ENCODE measurements around the gene C6orf62. TPM values are rescaled to one million over a fixed set of nuclear protein-coding genes. Genes with fewer than 3 reads are reported as not detected.

C6orf62 gene
- total and polyA plus RNA-seq, 11 donors, result 20.8 to 92.8 (median 40.7) TPM

DNA sequence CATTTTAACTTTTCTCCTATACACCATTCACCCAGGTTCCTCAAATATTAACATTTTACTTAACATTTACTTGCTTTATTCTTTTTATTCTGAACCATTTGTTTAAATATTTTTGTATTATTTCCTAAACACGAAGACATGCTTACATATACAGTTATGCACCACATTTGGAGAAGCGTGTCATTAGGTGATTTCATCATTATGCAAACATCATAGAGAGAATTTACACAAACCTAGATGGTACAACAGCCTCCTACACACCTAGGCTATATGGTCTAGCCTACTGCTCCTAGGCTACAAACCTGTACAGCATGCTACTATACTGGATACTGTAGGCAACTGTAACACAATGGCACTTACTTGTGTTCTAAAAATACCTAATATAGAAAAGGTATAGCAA, 58.8 kb downstream of the C6orf62 start:
- Histone ChIP-seq H3K27me3 (no peaks in the 10 kb centered on the region), H3K4me3 (no peak overlapping the region), H3K9me3 (no peaks in the 10 kb centered on the region), H3K4me1 (peaks cover 0 to 29% (median 6%) of the 10 kb centered on the region in 12 donors), H3K27ac (peak overlapping the region in 1 of 12 donors; percentile 50), H3K36me3 (peaks cover 0 to 64% (median 40%) of the 10 kb centered on the region in 9 donors)
- ATAC-seq (no peak), DNase-seq (no peak)
- TF ChIP-seq, protein P1, sequence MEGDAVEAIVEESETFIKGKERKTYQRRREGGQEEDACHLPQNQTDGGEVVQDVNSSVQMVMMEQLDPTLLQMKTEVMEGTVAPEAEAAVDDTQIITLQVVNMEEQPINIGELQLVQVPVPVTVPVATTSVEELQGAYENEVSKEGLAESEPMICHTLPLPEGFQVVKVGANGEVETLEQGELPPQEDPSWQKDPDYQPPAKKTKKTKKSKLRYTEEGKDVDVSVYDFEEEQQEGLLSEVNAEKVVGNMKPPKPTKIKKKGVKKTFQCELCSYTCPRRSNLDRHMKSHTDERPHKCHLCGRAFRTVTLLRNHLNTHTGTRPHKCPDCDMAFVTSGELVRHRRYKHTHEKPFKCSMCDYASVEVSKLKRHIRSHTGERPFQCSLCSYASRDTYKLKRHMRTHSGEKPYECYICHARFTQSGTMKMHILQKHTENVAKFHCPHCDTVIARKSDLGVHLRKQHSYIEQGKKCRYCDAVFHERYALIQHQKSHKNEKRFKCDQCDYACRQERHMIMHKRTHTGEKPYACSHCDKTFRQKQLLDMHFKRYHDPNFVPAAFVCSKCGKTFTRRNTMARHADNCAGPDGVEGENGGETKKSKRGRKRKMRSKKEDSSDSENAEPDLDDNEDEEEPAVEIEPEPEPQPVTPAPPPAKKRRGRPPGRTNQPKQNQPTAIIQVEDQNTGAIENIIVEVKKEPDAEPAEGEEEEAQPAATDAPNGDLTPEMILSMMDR (IDR thresholded peaks at IDR 0.05), result no peak
- no peak for TF ChIP-seq POLR2A (IDR thresholded peaks at IDR 0.05)
- WGBS, 4 donors, result 94 to 98% (median 97%) methylated on average over 2 of the region's 2 CpGs
- intact Hi-C loops (cut with DNase I), result no loop called here

GRCh38 chr6:24659561-24659960, 59.4 kb downstream of the C6orf62 start:
- Histone ChIP-seq H3K27me3 (no peaks in the 10 kb centered on the region), H3K4me1 (peaks cover 0 to 25% (median under 1%) of the 10 kb centered on the region in 12 donors), H3K27ac (peak overlapping the region in 1 of 12 donors; percentile 50), H3K4me3 (no peak overlapping the region), H3K36me3 (peaks cover 0 to 69% (median 46%) of the 10 kb centered on the region in 9 donors), H3K9me3 (no peaks in the 10 kb centered on the region)
- DNase-seq, result no peak
- intact Hi-C loops (cut with DNase I), result loop anchor here in 1 of 10 donors (10.0 kb wide), 1 partner anchor 75 kb away; no protein-coding TSS in a partner anchor
- ATAC-seq, result no peak
- TF ChIP-seq, protein P1 (IDR thresholded peaks at IDR 0.05), result no peak
- no peak for TF ChIP-seq POLR2A (IDR thresholded peaks at IDR 0.05)
- WGBS, 4 donors, result 70 to 88% (median 79%) methylated on average over 1 of the region's 1 CpG

GRCh38 chr6:24658573-24659560, 60.1 kb downstream of the C6orf62 start:
- WGBS, 4 donors, result 75 to 80% (median 78%) methylated on average over 9 of the region's 9 CpGs
- H3K36me3 ChIP-seq, result peaks cover 0 to 70% (median 50%) of the 10 kb centered on the region in 9 donors
- ATAC-seq (peak in 1 of 4 donors; percentile 60), DNase-seq (no peak)
- no peak overlapping the region for H3K4me3 ChIP-seq
- no peaks in the 10 kb centered on the region for H3K27me3 ChIP-seq
- H3K27ac ChIP-seq, result peak overlapping the region in 1 of 12 donors; percentile 50
- no peak for TF ChIP-seq POLR2A (IDR thresholded peaks at IDR 0.05)
- TF ChIP-seq, protein P1 (IDR thresholded peaks at IDR 0.05), result no peak
- H3K4me1 ChIP-seq, result peaks cover 0 to 18% (median 0%) of the 10 kb centered on the region in 12 donors
- intact Hi-C loops (cut with DNase I), result loop anchor here in 1 of 10 donors (10.0 kb wide), 1 partner anchor 74 kb away; no protein-coding TSS in a partner anchor
- no peaks in the 10 kb centered on the region for H3K9me3 ChIP-seq

DNA sequence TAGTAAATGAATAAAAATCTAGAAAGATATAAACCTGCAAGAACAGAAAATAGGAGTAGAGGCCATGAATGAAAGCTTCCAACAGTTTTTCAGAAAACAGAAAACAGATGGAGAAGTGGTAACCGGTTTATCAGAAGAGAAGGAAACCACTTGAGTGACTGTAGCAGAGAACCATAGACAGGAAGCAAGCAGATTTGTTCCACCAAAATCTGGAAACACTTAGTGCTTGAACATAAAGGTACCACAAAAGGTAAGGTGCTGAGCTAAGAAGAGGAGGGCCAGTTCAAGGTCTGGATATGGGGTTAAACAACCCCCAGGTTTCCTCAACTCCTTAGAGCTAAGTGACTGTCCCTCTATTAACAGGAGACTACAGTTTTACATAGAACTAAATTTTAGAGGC, 63.7 kb downstream of the C6orf62 start:
- DNase-seq, result no peak
- Histone ChIP-seq H3K9me3 (no peaks in the 10 kb centered on the region), H3K4me3 (no peak overlapping the region), H3K27me3 (no peaks in the 10 kb centered on the region), H3K27ac (no peak overlapping the region), H3K36me3 (peaks cover 0 to 85% (median 63%) of the 10 kb centered on the region in 9 donors), H3K4me1 (peaks cover 0 to 14% (median 0%) of the 10 kb centered on the region in 12 donors)
- ATAC-seq, result no peak
- intact Hi-C loops (cut with DNase I), result loop anchor here in 1 of 10 donors (10.0 kb wide), 1 partner anchor 70 kb away; no protein-coding TSS in a partner anchor
- WGBS, 4 donors, result 63 to 86% (median 69%) methylated on average over 1 of the region's 1 CpG
- TF ChIP-seq POLR2A (IDR thresholded peaks at IDR 0.05), result no peak

Other genes with a start within 250 kb of the C6orf62 start
- gene GPLD1, start 229.6 kb downstream of the C6orf62 start, total RNA-seq, result under 1 TPM; 0.39 to 0.99 (median 0.85) TPM
- under 1 TPM; 0.18 to 0.34 TPM for gene GPLD1, start 229.6 kb downstream of the C6orf62 start, polyA plus RNA-seq
- 10 to 100 TPM; 16.6 to 35.5 (median 20.6) TPM for gene ALDH5A1, start 224.2 kb downstream of the C6orf62 start, total RNA-seq
- 1 to 10 TPM; 3.0 to 8.9 TPM for gene ALDH5A1, start 224.2 kb downstream of the C6orf62 start, polyA plus RNA-seq
- gene KIAA0319, start 73.0 kb downstream of the C6orf62 start, total RNA-seq, result under 1 TPM in 3 of 9 donors, not detected in 6; 0.05 TPM
- gene KIAA0319, start 73.0 kb downstream of the C6orf62 start, polyA plus RNA-seq, result not detected
- 10 to 100 TPM; 14.0 to 33.4 (median 25.1) TPM for gene TDP2, start 52.3 kb downstream of the C6orf62 start, total RNA-seq
- 10 to 100 TPM; 21.3 to 35.8 TPM for gene TDP2, start 52.3 kb downstream of the C6orf62 start, polyA plus RNA-seq
- gene ACOT13, start 52.1 kb downstream of the C6orf62 start, total RNA-seq, result 10 to 100 TPM; 28.1 to 62.7 (median 55.3) TPM
- gene ACOT13, start 52.1 kb downstream of the C6orf62 start, polyA plus RNA-seq, result 100 to 1,000 TPM in 1 of 2 donors, 10 to 100 TPM in 1; 21.6 to 160 TPM
- 10 to 100 TPM in 2 of 9 donors, 1 to 10 TPM in 7; 4.5 to 12.9 (median 6.8) TPM for gene GMNN, start 55.8 kb upstream of the C6orf62 start, total RNA-seq
- 10 to 100 TPM in 1 of 2 donors, 1 to 10 TPM in 1; 4.7 to 19.2 TPM for gene GMNN, start 55.8 kb upstream of the C6orf62 start, polyA plus RNA-seq
- gene ARMH2, start 79.8 kb upstream of the C6orf62 start, total RNA-seq, result not detected
- gene ARMH2, start 79.8 kb upstream of the C6orf62 start, polyA plus RNA-seq, result not detected
- gene RIPOR2, start 216.8 kb upstream of the C6orf62 start, total RNA-seq, result 10 to 100 TPM in 1 of 9 donors, 1 to 10 TPM in 8; 2.7 to 14.2 (median 4.6) TPM
- gene RIPOR2, start 216.8 kb upstream of the C6orf62 start, polyA plus RNA-seq, result 1 to 10 TPM in 1 of 2 donors, under 1 TPM in 1; 0.76 to 1.9 TPM

All from heart left ventricle (tissue), 16 donors.